Measurements from ENCODE around the gene SORCS2. TPM values are rescaled to one million over a fixed set of nuclear protein-coding genes. Genes with fewer than 3 reads are reported as not detected.

SORCS2 gene
- total RNA-seq, 1 donor, result under 0.01 TPM

- DNase-seq (ENCODE audit: low read depth in 2 of 3, low spot score in 2 of 3), result no peak
Measured at GRCh38 chr4:7299010-7299907, 106.9 kb downstream of the SORCS2 start.

GRCh38 chr4:7299908-7300710 is 107.8 kb downstream of the SORCS2 start:
- no peak for DNase-seq (ENCODE audit: low read depth in 2 of 3, low spot score in 2 of 3)

DNA sequence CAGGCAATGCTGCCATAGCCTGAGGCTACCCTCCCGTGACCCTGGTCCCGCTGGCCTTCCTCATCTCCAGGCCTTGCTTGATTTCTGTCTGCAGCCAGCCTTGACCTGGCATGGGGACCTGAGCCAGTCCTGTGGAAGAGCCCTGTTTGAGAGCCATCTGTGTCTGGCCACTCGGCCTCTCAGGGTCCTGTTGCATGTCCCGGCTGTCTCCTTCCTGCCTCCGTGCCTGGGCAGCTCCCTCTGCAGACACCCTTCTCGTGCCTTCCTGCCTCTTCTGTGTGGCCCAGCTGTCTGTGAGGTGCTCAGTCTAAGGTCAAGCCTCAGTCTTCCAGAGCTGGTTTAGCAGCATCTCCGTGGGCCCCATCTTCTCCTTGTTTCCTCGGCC is 108.4 kb downstream of the SORCS2 start:
- DNase-seq (ENCODE audit: low read depth in 2 of 3, low spot score in 2 of 3), result no peak

GRCh38 chr4:7301126-7301785 is 108.9 kb downstream of the SORCS2 start:
- no peak for DNase-seq (ENCODE audit: low read depth in 2 of 3, low spot score in 2 of 3)

- no peak for DNase-seq (ENCODE audit: low read depth in 2 of 3, low spot score in 2 of 3)
Measured at GRCh38 chr4:7301846-7302630, 109.7 kb downstream of the SORCS2 start.

GRCh38 chr4:7302781-7303404 is 110.6 kb downstream of the SORCS2 start:
- DNase-seq (ENCODE audit: low read depth in 2 of 3, low spot score in 2 of 3), result no peak

DNA sequence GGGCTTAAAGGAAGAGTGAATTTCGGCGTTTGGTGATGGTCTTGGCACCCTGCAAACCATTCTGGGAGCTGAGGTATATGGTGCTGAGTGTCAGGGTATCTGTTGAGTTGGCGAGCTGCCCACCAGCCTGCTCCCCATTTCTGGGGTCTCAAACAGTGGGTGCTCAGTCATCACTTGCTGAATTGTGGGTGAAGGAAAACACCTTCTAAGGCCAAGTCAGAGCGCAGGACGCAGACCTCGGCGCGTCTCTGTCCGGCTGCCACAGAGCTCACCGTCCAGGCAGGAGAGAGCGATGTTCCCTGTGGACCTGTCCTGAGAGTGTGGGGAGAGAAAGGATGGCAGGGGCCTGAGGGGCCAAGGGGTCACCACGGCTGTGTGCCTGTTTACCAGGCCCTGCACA is 111.2 kb downstream of the SORCS2 start:
- DNase-seq (ENCODE audit: low read depth in 2 of 3, low spot score in 2 of 3), result no peak

DNA sequence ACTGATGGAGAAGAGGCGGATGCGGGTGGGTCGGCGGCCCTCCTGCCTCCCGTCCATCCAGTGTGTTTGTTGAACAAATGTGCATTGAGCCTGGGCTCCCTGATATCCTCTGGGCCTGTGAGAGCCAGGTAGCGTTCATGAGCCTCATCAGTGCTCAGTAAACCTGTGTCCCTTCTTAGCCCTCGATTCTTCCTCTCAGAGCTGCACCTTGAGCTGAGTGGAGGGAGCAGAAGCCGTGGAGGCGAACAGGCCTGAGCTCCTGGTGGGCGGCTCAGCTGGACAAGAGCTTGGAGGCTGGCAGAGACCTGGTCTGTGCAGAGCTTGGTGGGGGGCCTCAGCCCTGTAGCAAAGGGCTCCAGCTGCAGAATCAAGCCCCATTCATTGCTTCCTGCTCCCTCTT is 112.1 kb downstream of the SORCS2 start:
- DNase-seq (ENCODE audit: low read depth in 2 of 3, low spot score in 2 of 3), result no peak

- no peak for DNase-seq (ENCODE audit: low read depth in 2 of 3, low spot score in 2 of 3)
Measured at GRCh38 chr4:7306021-7306965, 114.0 kb downstream of the SORCS2 start.

GRCh38 chr4:7306986-7307385 is 114.6 kb downstream of the SORCS2 start:
- no peak for DNase-seq (ENCODE audit: low read depth in 2 of 3, low spot score in 2 of 3)

GRCh38 chr4:7307394-7308099 is 115.2 kb downstream of the SORCS2 start:
- DNase-seq (ENCODE audit: low read depth in 2 of 3, low spot score in 2 of 3), result no peak

- no peak for DNase-seq (ENCODE audit: low read depth in 2 of 3, low spot score in 2 of 3)
Measured at GRCh38 chr4:7309181-7309580, 116.8 kb downstream of the SORCS2 start.

GRCh38 chr4:7309636-7310390 is 117.5 kb downstream of the SORCS2 start:
- DNase-seq (ENCODE audit: low read depth in 2 of 3, low spot score in 2 of 3), result no peak

DNA sequence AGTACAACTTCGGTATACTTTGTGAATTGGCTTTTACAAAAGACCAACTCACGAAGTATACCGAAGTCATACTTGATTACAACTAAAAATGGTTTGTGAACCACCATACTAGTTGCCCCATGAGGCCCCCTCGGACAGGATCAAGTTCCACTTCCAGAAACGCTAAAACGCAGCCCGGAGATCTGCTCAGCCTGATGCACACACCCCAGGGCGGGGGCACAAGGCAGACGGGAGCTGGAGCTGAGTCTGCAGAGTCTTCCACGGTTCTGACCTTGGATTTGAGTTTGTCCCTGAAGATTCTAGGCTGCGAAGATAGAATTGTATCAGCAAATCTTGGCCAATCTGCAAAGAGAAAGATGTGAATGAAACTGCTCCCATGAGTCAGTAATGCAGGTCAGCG is 118.1 kb downstream of the SORCS2 start:
- DNase-seq (ENCODE audit: low read depth in 2 of 3, low spot score in 2 of 3), result no peak

- no peak for DNase-seq (ENCODE audit: low read depth in 2 of 3, low spot score in 2 of 3)
Measured at GRCh38 chr4:7311205-7311604, 118.9 kb downstream of the SORCS2 start.

DNA sequence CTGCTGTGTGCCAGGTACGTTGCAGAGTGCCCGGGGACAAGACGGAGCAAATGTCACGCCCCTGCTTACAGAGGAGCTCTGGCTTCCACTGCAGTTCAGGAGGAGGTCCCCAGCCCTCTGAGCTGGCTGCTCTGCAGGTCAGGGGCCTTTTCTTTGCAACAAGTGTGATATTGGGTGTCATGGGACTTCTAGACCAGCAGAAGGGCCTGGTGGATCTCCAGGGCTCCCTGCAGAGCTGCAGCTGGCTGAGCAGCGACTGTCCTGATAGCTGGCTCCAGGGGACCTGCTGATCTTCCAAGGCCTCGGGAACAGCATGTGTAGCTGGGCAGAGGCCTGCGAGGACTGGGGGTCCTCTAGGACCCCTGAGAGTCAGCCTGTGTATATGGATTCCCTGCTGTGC is 120.4 kb downstream of the SORCS2 start:
- no peak for DNase-seq (ENCODE audit: low read depth in 2 of 3, low spot score in 2 of 3)

DNA sequence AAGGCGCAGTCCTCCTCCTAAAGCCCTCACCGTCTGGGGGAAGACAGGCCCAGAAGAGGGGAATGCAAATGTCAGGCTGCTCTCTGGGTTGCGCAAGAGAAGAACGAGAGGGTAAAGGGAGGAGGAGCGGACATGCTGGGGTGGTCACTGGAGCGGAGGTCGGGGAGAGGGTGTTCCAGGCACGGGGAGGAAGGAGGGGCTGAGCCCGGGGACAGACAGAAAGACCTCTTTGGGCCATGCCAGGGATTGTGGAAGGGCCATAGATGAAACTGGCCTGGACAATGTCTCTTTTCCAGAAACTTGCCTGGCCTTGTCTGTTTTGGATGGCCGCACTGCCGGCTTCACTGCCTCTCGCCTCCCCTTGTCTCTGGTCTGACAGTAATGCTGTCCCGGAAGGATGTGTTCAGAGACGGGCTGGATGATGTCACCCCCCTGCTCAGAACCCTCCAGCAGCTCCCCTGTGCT is 121.0 kb downstream of the SORCS2 start:
- DNase-seq (ENCODE audit: low read depth in 2 of 3, low spot score in 2 of 3), result no peak

GRCh38 chr4:7313991-7314390 is 121.7 kb downstream of the SORCS2 start:
- DNase-seq (ENCODE audit: low read depth in 2 of 3, low spot score in 2 of 3), result no peak

All from hematopoietic multipotent progenitor cell (in vitro differentiated cells).